NCI-H526 treated with DMSO at 0.1 percent for 48 hours (cell line): ENCODE results near the gene PARP14.
"Not testable (repeated sequence)": the region's sequence is repeated elsewhere in the genome, so short reads cannot be mapped to it uniquely, and the experiment has no call there.

ENCODE experiments used
- DNase-seq: peaks from one replicate; lab custom pipeline; 2025; lab: John Stamatoyannopoulos, UW

Gene PARP14

GRCh38 chr3:122727294-122727693 lies 46.7 kb downstream of the PARP14 start:
- DNase-seq: no peak

DNA sequence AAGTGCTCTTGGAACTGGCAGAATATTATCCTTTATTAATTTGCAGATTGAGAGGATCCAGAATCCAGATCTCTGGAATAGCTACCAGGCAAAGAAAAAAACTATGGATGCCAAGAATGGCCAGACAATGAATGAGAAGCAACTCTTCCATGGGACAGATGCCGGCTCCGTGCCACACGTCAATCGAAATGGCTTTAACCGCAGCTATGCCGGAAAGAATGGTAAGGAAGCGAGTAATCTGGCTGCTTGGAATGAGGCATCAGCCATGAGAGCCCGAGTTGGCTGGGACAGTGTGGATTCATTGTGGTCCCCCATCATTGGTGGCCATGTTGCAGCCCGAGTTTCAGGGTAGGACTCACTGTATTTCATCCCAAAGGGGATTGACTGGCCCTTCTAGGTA lies 47.1 kb downstream of the PARP14 start:
- no peak for DNase-seq

GRCh38 chr3:122728186-122728585 lies 47.5 kb downstream of the PARP14 start:
- DNase-seq: no peak

DNA sequence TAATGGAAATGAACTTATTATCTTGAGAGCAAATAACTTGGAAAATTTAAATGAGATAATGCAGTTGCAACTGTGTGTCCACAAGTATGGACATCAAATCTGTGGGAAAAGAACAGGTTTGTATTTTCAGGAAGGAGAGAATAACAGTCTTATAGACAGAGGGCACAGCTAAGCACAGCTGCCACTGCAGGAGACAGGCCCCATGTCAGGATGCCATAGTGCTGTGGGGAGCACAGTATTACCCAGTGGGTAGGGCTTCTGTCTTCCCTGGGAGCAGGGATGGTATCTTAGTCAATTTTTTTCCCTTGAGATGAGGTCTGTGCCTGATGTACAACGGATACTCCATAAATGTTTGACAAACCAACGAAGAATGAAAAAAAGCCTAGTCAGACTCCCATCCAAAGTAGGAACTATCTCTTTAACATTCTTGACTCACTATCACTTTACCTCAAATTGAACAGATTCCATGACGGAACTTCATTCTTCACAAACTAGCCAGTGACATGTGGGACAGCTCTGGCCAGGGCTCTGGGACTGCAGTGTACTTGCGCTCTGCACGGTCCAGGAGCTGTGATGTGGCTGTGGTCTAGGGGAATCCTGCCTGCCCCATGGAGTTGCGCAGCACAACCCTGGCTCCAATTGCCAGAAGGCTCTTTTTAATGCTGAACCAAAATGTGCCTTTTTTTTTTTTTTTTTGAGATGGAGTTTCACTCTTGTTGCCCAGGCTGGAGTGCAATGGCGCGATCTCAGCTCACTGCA lies 48.3 kb downstream of the PARP14 start:
- DNase-seq: no peak

DNA sequence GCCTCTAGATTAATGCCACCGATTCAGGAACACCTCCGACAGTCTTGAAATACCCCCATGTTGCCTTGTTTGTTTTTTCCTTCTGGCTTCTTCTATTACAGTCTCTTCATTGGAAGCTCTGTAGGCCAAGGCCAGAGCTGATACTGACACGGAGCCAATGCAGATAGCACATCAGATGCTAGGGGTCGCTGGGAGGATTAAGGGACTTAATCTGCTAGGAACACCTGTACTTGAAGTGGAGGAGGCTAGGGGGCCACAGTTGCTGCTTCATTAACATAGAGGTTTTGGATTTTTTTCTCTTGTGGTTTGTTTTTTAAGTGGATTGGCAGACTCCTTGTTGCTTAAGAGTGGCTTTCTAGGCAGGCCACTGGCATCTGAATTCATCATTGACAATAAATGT lies 49.6 kb downstream of the PARP14 start:
- no peak for DNase-seq

DNA sequence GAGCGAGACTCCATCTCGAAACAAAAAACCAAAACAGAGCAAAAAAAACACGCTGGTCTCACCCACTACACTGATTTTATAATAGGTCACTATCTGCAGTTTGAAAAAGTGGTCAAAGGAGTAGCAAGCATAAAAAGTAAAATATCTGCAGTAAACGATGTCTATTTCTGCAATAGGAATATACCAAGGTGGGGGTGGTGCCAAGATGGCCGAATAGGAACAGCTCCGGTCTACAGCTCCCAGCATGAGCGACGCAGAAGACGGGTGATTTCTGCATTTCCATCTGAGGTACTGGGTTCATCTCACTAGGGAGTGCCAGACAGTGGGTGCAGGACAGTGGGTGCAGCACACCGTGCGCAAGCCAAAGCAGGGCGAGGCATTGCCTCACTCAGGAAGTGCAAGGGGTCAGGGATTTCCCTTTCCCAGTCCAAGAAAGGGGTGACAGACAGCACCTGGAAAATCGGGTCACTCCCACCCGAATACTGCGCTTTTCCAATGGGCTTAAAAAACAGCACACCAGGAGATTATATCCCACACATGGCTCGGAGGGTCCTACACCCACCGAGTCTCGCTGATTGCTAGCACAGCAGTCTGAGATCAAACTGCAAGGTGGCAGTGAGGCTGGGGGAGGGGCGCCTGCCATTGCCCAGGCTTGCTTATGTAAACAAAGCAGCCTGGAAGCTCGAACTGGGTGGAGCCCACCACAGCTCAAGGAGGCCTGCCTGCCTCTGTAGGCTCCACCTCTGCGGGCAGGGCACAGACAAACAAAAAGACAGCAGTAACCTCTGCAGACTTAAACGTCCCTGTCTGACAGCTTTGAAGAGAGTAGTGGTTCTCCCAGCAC lies 52.3 kb downstream of the PARP14 start:
- not testable (repeated sequence) for DNase-seq

DNA sequence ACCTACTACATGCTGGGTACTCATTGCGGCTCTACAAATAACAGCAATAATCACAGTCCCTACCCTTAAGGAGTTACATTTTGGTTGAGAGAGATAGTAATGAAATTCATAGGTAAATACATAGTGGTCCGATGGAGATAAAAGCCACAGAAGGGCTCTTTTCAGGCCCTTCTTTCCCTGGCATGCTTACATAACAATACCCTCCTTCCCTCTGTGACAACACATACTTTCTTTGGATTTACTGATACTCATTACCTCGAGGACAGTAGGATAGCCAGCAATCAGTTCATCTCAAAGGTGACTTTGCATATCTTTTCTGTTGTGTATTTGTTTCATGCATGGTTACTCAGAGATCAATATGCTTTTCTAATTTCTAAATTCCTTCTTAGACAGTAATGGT lies 58.5 kb downstream of the PARP14 start:
- DNase-seq: no peak

- no peak for DNase-seq
These were observed 61.6 kb downstream of the PARP14 start for GRCh38 chr3:122742234-122742633.

- DNase-seq: no peak
These were observed 63.0 kb downstream of the PARP14 start for GRCh38 chr3:122743581-122744120.

GRCh38 chr3:122745369-122746021 lies 64.9 kb downstream of the PARP14 start:
- DNase-seq: no peak

DNA sequence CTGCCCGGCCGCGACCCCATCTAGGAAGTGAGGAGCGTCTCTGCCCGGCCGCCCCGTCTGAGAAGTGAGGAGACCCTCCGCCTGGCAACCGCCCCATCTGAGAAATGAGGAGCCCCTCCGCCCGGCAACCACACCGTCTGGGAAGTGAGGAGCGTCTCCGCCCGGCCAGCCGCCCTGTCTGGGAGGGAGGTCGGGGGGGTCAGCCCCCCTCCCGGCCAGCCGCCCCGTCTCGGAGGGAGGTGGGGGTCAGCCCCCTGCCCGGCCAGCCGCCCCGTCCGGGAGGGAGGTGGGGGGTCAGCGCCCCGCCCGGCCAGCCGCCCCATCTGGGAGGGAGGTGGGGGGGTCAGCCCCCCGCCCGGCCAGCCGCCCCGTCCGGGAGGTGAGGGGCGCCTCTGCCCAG lies 66.7 kb downstream of the PARP14 start:
- DNase-seq: not testable (repeated sequence)

GRCh38 chr3:122748347-122748746 lies 67.7 kb downstream of the PARP14 start:
- DNase-seq: no peak

GRCh38 chr3:122754929-122755328 lies 74.3 kb downstream of the PARP14 start:
- DNase-seq: no peak

DNA sequence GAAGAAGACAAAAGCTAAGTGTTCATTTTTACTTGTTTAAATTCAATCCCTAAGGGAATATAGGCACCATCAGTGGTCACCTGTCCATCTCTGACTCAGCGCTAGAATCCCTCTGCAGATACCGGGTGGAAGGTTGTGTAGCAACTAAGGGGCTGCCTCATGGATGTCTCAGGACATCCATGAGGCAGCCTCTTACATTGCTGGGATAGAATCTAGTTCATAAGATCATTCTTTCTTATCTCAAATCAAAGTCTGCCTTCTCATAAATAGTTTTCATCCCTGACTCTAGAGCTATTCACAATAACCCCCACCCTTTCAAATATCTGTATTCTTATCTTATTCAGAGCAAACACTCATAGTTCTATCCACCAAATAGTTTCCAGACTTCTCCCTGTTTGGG lies 74.9 kb downstream of the PARP14 start:
- DNase-seq: no peak

- DNase-seq: no peak
These were observed 78.4 kb downstream of the PARP14 start for GRCh38 chr3:122758877-122759560.

- DNase-seq: no peak
These were observed 80.0 kb downstream of the PARP14 start for GRCh38 chr3:122760453-122761271.

DNA sequence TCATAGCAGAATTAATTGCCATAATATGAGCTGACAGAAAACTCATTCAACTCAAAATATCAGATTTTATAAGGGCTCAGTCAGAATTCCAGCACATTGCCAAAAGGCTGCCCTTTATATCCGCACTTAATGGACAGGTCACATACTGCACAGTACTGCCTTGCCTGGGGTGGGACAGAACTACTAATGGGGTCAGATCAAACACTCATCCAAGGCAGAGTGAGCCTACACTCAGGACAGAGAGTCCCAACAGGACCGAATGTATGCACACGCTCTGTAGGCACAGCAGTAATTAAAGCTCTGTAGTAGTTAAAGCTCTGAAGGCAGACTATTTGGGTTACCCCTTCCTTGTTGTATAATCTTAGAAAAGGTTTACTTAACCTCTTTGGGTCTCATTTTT lies 85.8 kb downstream of the PARP14 start:
- DNase-seq: no peak

- no peak for DNase-seq
These were observed 87.1 kb downstream of the PARP14 start for GRCh38 chr3:122767540-122768372.

GRCh38 chr3:122770521-122771202 lies 90.0 kb downstream of the PARP14 start:
- no peak for DNase-seq

GRCh38 chr3:122772827-122773226 lies 92.2 kb downstream of the PARP14 start:
- no peak for DNase-seq
